Activated CD8-positive, alpha-beta T cell treated with anti-CD3 and anti-CD28 coated beads for 36 hours (primary cell): ENCODE measurements around the gene CDH23. TPM values are rescaled to one million over a fixed set of nuclear protein-coding genes. Genes with fewer than 3 reads are reported as not detected.

Source experiments
- ATAC-seq: fragments of 200-7000 bp; cut with Tn5 transposase; one replicate; pipeline ENCODE4 v1.10.0; 2021; ENCODE audit warnings: mild to moderate bottlenecking, moderate library complexity
- CTCF ChIA-PET: fragments of 350-600 bp; sonication (Branson Sonifier 250); formaldehyde crosslinking; loops from one replicate; lab custom pipeline; 2021; ENCODE audit warnings: antibody characterized with exemption; lab: Charles Lee
- POLR2A ChIA-PET: fragments of 350-600 bp; sonication (Branson Sonifier 250); formaldehyde crosslinking; loops from one replicate; lab custom pipeline; 2021; ENCODE audit warnings: antibody characterized with exemption; lab: Charles Lee
- DNase-seq: peaks from one replicate; pipeline ENCODE4 v3.0.0-alpha.2; 2020
- H3K27ac Mint-ChIP-seq: one replicate; pipeline ENCODE4 v1.8.0; 2021; ENCODE audit warnings: mild to moderate bottlenecking, mixed read lengths
- H3K27me3 Mint-ChIP-seq: one replicate; pipeline ENCODE4 v1.8.0; 2021; ENCODE audit warnings: mixed read lengths
- H3K36me3 Mint-ChIP-seq: one replicate; pipeline ENCODE4 v1.8.0; 2021; ENCODE audit warnings: low read depth, mixed read lengths
- H3K4me1 Mint-ChIP-seq: one replicate; pipeline ENCODE4 v1.8.0; 2021; ENCODE audit warnings: low read depth, mixed read lengths
- H3K4me3 Mint-ChIP-seq: one replicate; pipeline ENCODE4 v1.8.0; 2021; ENCODE audit warnings: mild to moderate bottlenecking, moderate library complexity, mixed read lengths
- H3K9me3 Mint-ChIP-seq: one replicate; pipeline ENCODE4 v1.8.0; 2021; ENCODE audit warnings: mixed read lengths
- CTCF ChIP-seq: fragments of 200-600 bp; IDR thresholded peaks from one replicate; pipeline ENCODE4 v1.8.0; 2022; ENCODE audit warnings: antibody characterized with exemption, mild to moderate bottlenecking
- intact Hi-C: fragments of 100-400 bp; cut with micrococcal nuclease; formaldehyde crosslinking; loops from one replicate; pipeline ENCODE4 v1.10.0; 2022
- total RNA-seq, 2 experiments: library from RNA; stranded (reverse); gene quantifications; one replicate each; pipeline ENCODE4 v1.2.3, GENCODE V29; 2021

Gene CDH23
- total RNA-seq, 2 experiments from 2014 or later = 2.4 to 2.7 TPM

GRCh38 chr10:71700731-71701368, 304.1 kb downstream of the CDH23 start:
- CTCF ChIA-PET = interaction anchor here (0.9 to 12.2 kb wide), 4 partner anchors 9 to 111 kb away, joined by 3 to 189 read pairs (median 4); no protein-coding TSS in a partner anchor
- H3K36me3 Mint-ChIP-seq = no peaks in the 10 kb centered on the region
- intact Hi-C loops = loop anchor here (10.0 kb wide), 1 partner anchor 316 kb away; no protein-coding TSS in a partner anchor
- H3K27ac Mint-ChIP-seq = no peak overlapping the region
- H3K27me3 Mint-ChIP-seq = no peaks in the 10 kb centered on the region
- no peaks in the 10 kb centered on the region for H3K9me3 Mint-ChIP-seq
- POLR2A ChIA-PET = interaction anchor here (0.8 to 1.7 kb wide), 4 partner anchors 12 to 97 kb away, joined by 3 to 6 read pairs (median 3); no protein-coding TSS in a partner anchor
- no peak for DNase-seq
- peaks cover 35% of the 10 kb centered on the region for H3K4me1 Mint-ChIP-seq
- no peak for TF ChIP-seq CTCF
- H3K4me3 Mint-ChIP-seq = no peak overlapping the region
- ATAC-seq = no peak

GRCh38 chr10:71701496-71702132, 304.9 kb downstream of the CDH23 start:
- Mint-ChIP-seq H3K27ac (no peak overlapping the region), H3K36me3 (no peaks in the 10 kb centered on the region), H3K4me1 (peaks cover 32% of the 10 kb centered on the region), H3K27me3 (no peaks in the 10 kb centered on the region), H3K4me3 (no peak overlapping the region), H3K9me3 (no peaks in the 10 kb centered on the region)
- POLR2A ChIA-PET = interaction anchor here (1.0 to 1.7 kb wide), 2 partner anchors 11 to 96 kb away, joined by 3 to 6 read pairs; no protein-coding TSS in a partner anchor
- CTCF ChIA-PET = interaction anchor here (0.9 to 3.6 kb wide), 2 partner anchors 62 to 111 kb away, joined by 3 to 8 read pairs; no protein-coding TSS in a partner anchor
- TF ChIP-seq CTCF = no peak
- ATAC-seq = no peak
- no peak for DNase-seq
- intact Hi-C loops = loop anchor here (10.0 kb wide), 1 partner anchor 317 kb away; no protein-coding TSS in a partner anchor

GRCh38 chr10:71703577-71703976, 306.9 kb downstream of the CDH23 start:
- POLR2A ChIA-PET = no interaction called here

GRCh38 chr10:71704816-71705215, 308.1 kb downstream of the CDH23 start:
- peaks cover 25% of the 10 kb centered on the region for H3K4me1 Mint-ChIP-seq
- ATAC-seq (no peak), DNase-seq (no peak)
- H3K9me3 Mint-ChIP-seq = no peaks in the 10 kb centered on the region
- no peaks in the 10 kb centered on the region for H3K27me3 Mint-ChIP-seq
- intact Hi-C loops = loop anchor here (10.0 kb wide), 1 partner anchor 320 kb away; no protein-coding TSS in a partner anchor
- ChIA-PET POLR2A (interaction anchor here (2.2 kb wide), 1 partner anchor 9 kb away, joined by 7 read pairs; no protein-coding TSS in a partner anchor), CTCF (interaction anchor here (1.8 to 12.4 kb wide), 4 partner anchors 10 to 320 kb away, joined by 4 to 189 read pairs (median 7); no protein-coding TSS in a partner anchor)
- H3K4me3 Mint-ChIP-seq = no peak overlapping the region
- TF ChIP-seq CTCF = no peak
- no peak overlapping the region for H3K27ac Mint-ChIP-seq
- H3K36me3 Mint-ChIP-seq = no peaks in the 10 kb centered on the region

More at GRCh38 chr10:71703577-71703976, 306.9 kb downstream of the CDH23 start:
- Mint-ChIP-seq H3K27ac (no peak overlapping the region), H3K36me3 (no peaks in the 10 kb centered on the region), H3K4me1 (peaks cover 28% of the 10 kb centered on the region), H3K4me3 (no peak overlapping the region), H3K9me3 (no peaks in the 10 kb centered on the region), H3K27me3 (no peaks in the 10 kb centered on the region)
- ATAC-seq (no peak), DNase-seq (no peak)
- intact Hi-C loops = loop anchor here (10.0 kb wide), 1 partner anchor 319 kb away; no protein-coding TSS in a partner anchor
- CTCF ChIA-PET = interaction anchor here (0.7 to 12.4 kb wide), 4 partner anchors 9 to 109 kb away, joined by 3 to 189 read pairs (median 6); partner anchors contain the start of gene VSIR
- no peak for TF ChIP-seq CTCF
